Left ventricle myocardium superior (tissue), 1 donor: ENCODE measurements around the gene OR2B2. TPM values are rescaled to one million over a fixed set of nuclear protein-coding genes. Genes with fewer than 3 reads are reported as not detected.

Experiments used
- ATAC-seq: fragments of 200-7000 bp; cut with Tn5 transposase; one replicate; pipeline ENCODE4 v1.9.1; 2020; ENCODE audit warnings: mild to moderate bottlenecking, moderate library complexity
- DNase-seq: peaks from one replicate; pipeline ENCODE4 v3.0.0-alpha.2; 2020
- intact Hi-C: fragments of 100-400 bp; cut with micrococcal nuclease; formaldehyde crosslinking; loops from one replicate; pipeline ENCODE4 v1.11.0; 2022
- total RNA-seq: library from RNA; stranded (reverse); fragmentation: NEBNext Ultra II Directional; extraction: Animal tissue kit (Norgen Biotek cat#: 25700); gene quantifications from one replicate; pipeline ENCODE4 v1.2.1, GENCODE V29; 2021
- donor health status: DM: no; HTN: yes; CAD: no; lungs with severe emphysema.

The OR2B2 gene
- total RNA-seq, 1 donor from 2014 or later = not detected

GRCh38 chr6:27871924-27872638, 40.1 kb downstream of the OR2B2 start:
- DNase-seq (peak; percentile 63), ATAC-seq (peak; percentile 90)
- intact Hi-C loops = no loop called here

DNA sequence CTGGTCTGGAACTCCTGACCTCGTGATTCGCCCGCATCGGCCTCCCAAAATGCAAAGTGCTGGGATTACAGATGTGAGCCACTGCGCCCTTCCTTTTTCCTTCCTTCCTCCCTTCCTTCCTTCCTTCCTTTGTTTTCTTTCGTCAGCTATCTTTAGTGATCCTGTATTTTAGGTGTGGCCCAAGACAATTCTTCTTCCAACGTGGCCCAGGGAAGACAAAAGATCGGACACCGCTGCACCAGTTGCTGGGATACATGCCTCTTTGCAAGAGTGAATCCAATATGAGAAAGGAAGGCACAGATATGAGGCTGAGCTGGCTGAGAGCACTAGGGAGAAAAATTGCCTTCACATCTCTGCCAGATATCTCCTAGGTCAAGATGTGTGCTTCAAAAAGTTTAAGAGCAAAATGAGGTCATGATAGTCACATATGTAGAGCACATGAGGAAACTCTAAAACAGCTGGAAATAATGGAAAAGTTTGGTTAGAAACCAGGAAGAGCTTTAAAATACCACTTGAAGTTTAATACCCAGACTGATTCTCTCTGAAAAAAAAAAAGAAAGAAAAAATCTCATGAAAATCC, 41.8 kb downstream of the OR2B2 start:
- ATAC-seq = no peak
- intact Hi-C loops = no loop called here
- DNase-seq = no peak

DNA sequence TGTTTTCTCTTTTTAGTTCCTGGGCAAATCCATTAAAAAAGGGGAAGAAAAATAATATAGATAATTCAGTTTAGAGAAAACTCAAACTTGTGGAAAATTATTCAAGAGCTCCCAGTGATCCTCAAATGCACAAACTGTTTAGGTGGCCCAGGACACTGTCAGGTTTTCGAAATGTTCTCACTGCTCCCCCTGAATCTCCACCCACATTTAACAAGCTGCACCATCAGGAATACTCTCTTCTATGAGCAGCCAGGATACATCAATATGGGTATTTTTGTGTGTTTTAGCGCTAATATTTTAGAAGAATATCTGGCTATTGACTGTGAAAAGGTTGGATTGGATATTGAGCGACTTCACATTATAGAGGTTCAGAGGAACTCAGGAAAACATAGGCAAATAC, 43.9 kb downstream of the OR2B2 start:
- no peak for ATAC-seq
- DNase-seq = no peak
- intact Hi-C loops = no loop called here

DNA sequence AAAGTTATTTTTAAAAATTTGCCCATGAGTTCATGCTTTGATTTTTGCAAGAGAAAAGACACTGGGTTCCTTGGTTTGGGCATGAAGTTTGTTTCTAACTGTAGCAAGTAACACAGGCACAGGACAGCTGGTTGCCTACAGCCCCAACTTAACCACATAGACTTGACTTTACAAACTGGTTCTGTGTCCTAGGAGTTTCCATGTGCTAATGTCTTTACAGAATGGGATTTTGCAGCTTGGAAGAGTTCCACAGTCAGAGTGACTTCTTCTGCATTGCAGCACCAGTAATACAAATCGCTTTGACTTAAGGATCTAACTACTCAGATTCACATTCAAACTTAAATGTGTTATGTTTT, 44.3 kb downstream of the OR2B2 start:
- intact Hi-C loops = no loop called here
- ATAC-seq = no peak
- no peak for DNase-seq

DNA sequence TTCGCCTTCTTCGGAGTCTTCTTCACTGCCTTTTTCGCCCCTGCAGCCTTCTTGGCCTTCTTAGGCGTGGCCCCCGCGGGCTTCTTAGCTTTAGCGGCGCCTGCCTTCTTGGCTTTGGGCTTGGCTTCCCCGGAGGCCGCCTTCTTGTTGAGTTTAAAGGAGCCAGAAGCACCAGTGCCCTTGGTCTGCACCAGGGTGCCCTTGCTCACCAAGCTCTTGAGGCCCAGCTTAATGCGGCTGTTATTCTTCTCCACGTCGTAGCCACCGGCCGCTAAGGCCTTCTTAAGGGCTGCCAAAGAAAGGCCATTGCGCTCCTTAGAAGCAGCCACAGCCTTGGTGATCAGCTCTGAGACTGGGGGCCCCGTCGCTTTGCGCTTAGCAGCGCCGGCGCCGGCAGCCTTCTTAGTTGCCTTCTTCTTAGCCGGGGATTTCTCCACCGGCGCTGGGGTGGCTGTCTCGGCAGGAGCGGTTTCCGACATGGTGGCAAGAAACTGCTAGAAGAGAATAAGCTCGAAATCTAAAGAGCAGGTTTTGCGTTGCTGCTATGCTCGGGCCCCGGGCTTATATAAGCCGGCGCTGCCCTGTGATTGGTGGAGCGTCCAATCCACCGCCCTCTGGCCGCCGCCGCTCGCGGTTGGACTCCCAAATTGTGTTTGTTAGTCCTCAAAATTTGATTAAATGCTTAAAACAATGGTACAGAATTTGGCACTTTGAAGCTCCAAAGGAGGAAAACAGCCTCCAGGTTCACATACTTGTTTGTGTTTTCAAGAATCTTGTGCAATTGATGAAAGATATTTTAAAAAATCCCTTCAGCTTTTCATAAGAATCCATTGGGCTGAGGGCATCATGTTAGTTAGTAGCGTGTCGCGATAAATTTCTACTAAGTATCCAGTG, 44.9 kb downstream of the OR2B2 start:
- DNase-seq (peak; percentile 80), ATAC-seq (peak; percentile 64)
- intact Hi-C loops = no loop called here

DNA sequence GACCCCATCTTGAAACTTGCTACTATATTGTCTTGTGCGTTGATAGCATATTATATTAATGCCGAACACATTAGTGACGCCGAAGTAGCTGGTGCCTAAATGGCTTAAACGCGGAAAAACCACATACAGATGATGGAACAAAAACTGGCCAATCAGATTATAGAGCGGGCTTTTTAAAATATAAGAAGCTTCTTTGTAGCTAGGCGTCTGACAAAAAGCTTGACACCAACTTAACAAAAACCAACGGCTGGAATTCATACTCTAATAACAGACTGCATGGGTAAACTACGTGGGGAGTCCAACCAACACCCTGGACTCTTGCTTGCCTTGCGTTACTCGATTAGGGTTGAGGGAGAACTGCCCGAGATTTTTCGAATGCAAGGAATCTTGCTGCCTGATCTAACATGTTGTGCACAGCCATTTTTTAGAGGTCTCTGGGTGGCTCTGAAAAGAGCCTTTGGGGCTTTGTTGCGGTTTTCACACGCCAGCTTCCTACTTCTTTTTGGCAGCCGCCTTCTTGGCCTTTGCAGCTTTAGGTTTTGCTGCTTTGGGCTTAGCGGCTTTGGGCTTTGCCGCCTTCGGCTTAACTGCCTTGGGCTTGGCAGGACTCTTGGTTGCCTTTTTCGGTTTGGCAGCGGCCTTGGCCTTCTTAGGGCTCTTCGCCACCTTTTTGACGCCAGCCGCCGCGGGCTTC, 45.7 kb downstream of the OR2B2 start:
- intact Hi-C loops = no loop called here
- DNase-seq (no peak), ATAC-seq (peak; percentile 39)

DNA sequence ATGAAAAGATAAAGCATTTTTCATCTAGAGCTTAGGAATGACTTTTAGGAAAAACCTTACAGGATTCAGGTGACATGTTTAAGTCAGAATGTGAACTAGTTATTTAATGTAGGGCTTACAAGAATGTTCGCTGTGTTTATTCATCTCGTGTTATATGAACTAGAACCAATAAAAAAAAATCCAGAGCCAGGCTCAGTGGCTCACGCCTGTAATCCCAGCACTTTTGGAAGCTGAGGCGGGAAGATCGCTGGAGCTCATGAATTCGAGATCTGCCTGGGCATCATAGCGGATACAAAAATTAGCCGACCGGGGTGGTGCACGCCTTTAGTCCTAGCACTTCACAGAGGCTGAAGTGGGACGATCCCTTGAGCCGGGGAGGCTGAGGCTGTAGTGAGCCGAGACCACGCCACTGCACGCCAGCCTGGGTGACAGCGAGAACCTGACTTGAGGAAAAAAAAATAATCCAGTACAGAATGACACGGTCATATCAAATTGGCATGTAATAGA, 46.3 kb downstream of the OR2B2 start:
- DNase-seq (peak; percentile 36), ATAC-seq (no peak)
- intact Hi-C loops = no loop called here

DNA sequence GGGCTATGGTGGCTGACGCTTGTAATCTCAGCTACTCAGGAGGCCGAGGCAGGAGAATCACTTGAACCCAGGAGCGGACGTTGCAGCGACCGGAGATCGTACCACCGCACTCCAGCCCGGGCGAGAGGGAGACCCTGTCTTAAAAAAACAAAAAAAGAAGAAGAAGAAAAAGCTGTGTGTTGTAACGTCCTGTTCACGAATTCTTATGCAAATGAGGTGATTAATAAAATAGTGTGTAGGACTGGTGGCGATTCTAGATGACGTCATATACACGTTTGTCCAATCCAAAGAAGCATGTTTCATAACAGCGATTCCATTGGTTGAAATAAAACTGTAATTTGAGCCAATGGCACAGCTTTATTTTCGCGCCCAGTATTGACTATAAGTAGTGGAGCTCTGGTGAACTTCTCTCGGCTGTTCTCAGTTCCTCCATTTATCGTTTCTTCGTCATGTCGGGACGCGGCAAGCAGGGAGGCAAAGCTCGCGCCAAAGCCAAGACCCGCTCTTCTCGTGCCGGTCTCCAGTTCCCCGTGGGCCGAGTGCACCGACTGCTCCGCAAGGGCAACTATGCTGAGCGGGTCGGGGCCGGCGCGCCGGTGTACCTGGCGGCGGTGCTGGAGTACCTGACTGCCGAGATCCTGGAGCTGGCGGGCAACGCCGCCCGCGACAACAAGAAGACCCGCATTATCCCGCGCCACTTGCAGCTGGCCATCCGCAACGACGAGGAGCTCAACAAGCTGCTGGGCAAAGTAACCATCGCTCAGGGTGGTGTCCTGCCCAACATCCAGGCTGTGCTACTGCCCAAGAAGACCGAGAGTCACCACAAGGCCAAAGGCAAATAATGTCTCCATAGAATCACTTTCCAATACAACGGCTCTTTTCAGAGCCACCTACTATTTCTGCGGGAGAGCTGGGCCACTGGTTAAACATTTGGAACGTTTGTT, 47.0 kb downstream of the OR2B2 start:
- DNase-seq = peak; percentile 64
- intact Hi-C loops = no loop called here
- ATAC-seq = peak; percentile 93

- ATAC-seq (peak; percentile 8), DNase-seq (peak; percentile 38)
- intact Hi-C loops = no loop called here
Measured at GRCh38 chr6:27863962-27864905, 48.0 kb downstream of the OR2B2 start.

GRCh38 chr6:27862396-27863066, 49.7 kb downstream of the OR2B2 start:
- DNase-seq (no peak), ATAC-seq (no peak)
- intact Hi-C loops = no loop called here

GRCh38 chr6:27861861-27862260, 50.3 kb downstream of the OR2B2 start:
- intact Hi-C loops = no loop called here
- ATAC-seq = no peak

DNA sequence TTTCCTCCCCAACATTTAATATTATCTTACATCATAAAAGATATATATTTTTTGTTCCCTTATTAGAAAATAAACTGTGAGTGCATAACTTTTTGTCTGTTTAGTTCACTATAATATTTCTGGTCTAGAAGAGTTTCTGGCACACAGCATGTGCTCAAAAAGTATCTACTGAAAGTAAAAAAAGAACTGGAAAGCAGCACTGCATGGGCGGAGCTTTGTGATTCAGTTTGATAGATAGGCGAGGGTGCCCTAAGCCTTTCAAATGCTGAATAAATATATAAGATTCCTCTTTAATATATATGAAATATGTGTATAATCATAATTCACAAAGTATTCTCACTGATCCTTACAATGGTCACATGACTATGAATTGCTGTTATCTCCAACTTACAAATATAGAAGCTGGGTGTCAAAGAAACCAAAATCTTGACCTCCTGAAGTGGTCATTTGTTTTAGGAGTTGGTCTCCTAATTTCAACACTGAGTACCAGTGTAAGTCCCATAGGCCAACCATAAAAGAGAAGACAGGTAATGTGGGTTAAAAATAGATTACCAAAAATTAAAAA, 50.8 kb downstream of the OR2B2 start:
- intact Hi-C loops = no loop called here
- no peak for ATAC-seq
- no peak for DNase-seq

More at GRCh38 chr6:27861861-27862260, 50.3 kb downstream of the OR2B2 start:
- no peak for DNase-seq

Other genes starting within 250 kb of the OR2B2 start
- not detected for gene OR2B6, start 44.8 kb upstream of the OR2B2 start, total RNA-seq
- gene ZNF165, start 168.2 kb upstream of the OR2B2 start, total RNA-seq = 0.62 TPM
- gene ZSCAN16, start 212.2 kb upstream of the OR2B2 start, total RNA-seq = 2.2 TPM
- gene ZKSCAN8, start 229.5 kb upstream of the OR2B2 start, total RNA-seq = 13.9 TPM